PC-3 (cell line): ENCODE results near the gene GNPTG. TPM values are rescaled to one million over a fixed set of nuclear protein-coding genes. Genes with fewer than 3 reads are reported as not detected.

ENCODE experiments used
- ATAC-seq: fragments of 200-7000 bp; cut with Tn5 transposase; 2 replicates; pipeline ENCODE4 v1.9.1; 2020; ENCODE audit warnings: mild to moderate bottlenecking, moderate library complexity
- BruUV-seq: library from RNA; stranded (reverse); fragments of 400-500 nt; replicated peaks from 2 replicates; lab custom pipeline; 2021; lab: Mats Ljungman, UMichigan
- CTCF ChIA-PET: fragments of 300-600 bp; sonication (Branson Sonifier 250); formaldehyde crosslinking; loops from one replicate; lab custom pipeline; 2022; ENCODE audit warnings: antibody characterized with exemption; lab: Charles Lee
- POLR2A ChIA-PET: fragments of 300-600 bp; sonication (Branson Sonifier 250); formaldehyde crosslinking; loops from one replicate; lab custom pipeline; 2022; ENCODE audit warnings: antibody characterized with exemption; ENCODE audit not compliant: unreplicated experiment; lab: Charles Lee
- DNase-seq: peaks from one replicate; pipeline ENCODE4 v3.0.0-alpha.2; 2015
- H2AFZ ChIP-seq: fragments of 300-600 bp; sonication (generic); 2 replicates; pipeline ENCODE4 v1.6.0; 2016; ENCODE audit warnings: antibody characterized with exemption, low read length
- H3F3A ChIP-seq: fragments of 300-600 bp; sonication (generic); one replicate; pipeline ENCODE4 v1.6.0; 2017; ENCODE audit warnings: antibody characterized with exemption, low read length, control low read depth, mild to moderate bottlenecking; ENCODE audit not compliant: unreplicated experiment
- H3K27ac ChIP-seq: fragments of 300-600 bp; sonication (generic); 2 replicates; pipeline ENCODE4 v1.5.1; 2016; ENCODE audit warnings: mild to moderate bottlenecking, low read length
- H3K27me3 ChIP-seq: fragments of 300-600 bp; sonication (generic); 2 replicates; pipeline ENCODE4 v1.6.1; 2016; ENCODE audit warnings: low read length, mixed read lengths
- H3K36me3 ChIP-seq: fragments of 300-600 bp; sonication (generic); 2 replicates; pipeline ENCODE4 v1.6.1; 2016; ENCODE audit warnings: low read depth, mixed run types, low read length, mixed read lengths
- H3K4me1 ChIP-seq: fragments of 300-600 bp; sonication (generic); 2 replicates; pipeline ENCODE4 v1.5.1; 2016; ENCODE audit warnings: low read length; ENCODE audit not compliant: insufficient read depth
- H3K4me2 ChIP-seq: fragments of 300-600 bp; sonication (generic); 2 replicates; pipeline ENCODE4 v1.6.0; 2016; ENCODE audit warnings: low read length
- H3K4me3 ChIP-seq: fragments of 300-600 bp; sonication (generic); 2 replicates; pipeline ENCODE4 v1.5.1; 2016; ENCODE audit warnings: mild to moderate bottlenecking, low read length, mixed read lengths
- H3K79me2 ChIP-seq: fragments of 300-600 bp; sonication (generic); 2 replicates; pipeline ENCODE4 v1.6.1; 2017; ENCODE audit warnings: low read length, mixed read lengths
- H3K9ac ChIP-seq: fragments of 300-600 bp; sonication (generic); 2 replicates; pipeline ENCODE4 v1.6.0; 2016; ENCODE audit warnings: mild to moderate bottlenecking, low read length
- H3K9me2 ChIP-seq: fragments of 300-600 bp; sonication (generic); replicated peaks from 2 replicates; pipeline ENCODE4 v1.6.1; 2016; ENCODE audit warnings: mixed run types, low read length, mixed read lengths
- H3K9me3 ChIP-seq: fragments of 300-600 bp; sonication (generic); 2 replicates; pipeline ENCODE4 v1.6.1; 2016; ENCODE audit warnings: low read length, mixed read lengths
- H4K20me1 ChIP-seq: fragments of 300-600 bp; sonication (generic); 2 replicates; pipeline ENCODE4 v1.6.1; 2016; ENCODE audit warnings: low read length, mixed read lengths
- EZH2 ChIP-seq: fragments of 300-600 bp; sonication (generic); IDR thresholded peaks from one replicate; pipeline ENCODE4 v1.6.1; 2017; ENCODE audit warnings: antibody characterized with exemption, mild to moderate bottlenecking, low read length; ENCODE audit not compliant: unreplicated experiment
- EZH2phosphoT487 ChIP-seq: fragments of 300-600 bp; sonication (generic); IDR thresholded peaks from 2 replicates; pipeline ENCODE4 v1.6.1; 2018; ENCODE audit warnings: mild to moderate bottlenecking, antibody characterized with exemption, low read length, borderline replicate concordance
- intact Hi-C: fragments of 100-400 bp; cut with micrococcal nuclease; formaldehyde crosslinking; loops from 2 replicates; pipeline ENCODE4 v1.9.0; 2023
- total RNA-seq: library from RNA; depleted of rRNA; stranded (reverse); fragments of >200 nt; gene quantifications from 2 replicates; pipeline ENCODE4 v1.2.3, GENCODE V29; 2014
- TF ChIP-seq, protein P1 (sequence below): fragments of 300-600 bp; sonication (generic); conservative IDR thresholded peaks from 2 replicates; pipeline ENCODE4 v1.5.1; 2017; ENCODE audit warnings: antibody characterized with exemption, low read depth, mild to moderate bottlenecking, low read length

GNPTG gene
- total RNA-seq, 1 experiment from 2014 or later = 36.3 TPM

DNA sequence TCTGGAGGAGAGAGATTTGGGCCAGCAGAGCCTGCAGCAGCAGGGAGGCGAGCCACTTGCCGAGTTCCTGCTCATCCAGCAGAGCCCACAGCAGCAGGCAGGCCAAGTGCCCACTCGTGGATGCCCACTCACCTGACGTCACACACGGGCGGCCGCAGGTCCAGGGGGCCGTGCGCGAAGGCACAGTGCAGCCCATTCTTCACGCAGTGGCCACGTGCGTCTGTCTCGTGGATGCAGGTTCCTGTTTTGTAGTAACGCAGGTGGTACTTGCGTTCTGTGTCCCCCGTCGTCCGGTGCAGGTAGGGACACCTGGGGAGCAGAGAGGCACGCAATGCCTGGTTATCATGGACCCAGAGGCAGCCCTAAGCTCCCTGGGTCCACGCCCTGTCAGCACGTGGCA is 51.3 kb downstream of the GNPTG start:
- Histone ChIP-seq H4K20me1 (no peaks in the 10 kb centered on the region), H3K27me3 (no peaks in the 10 kb centered on the region), H3K9me2 (no peaks in the 10 kb centered on the region), H3K27ac (no peak overlapping the region), H3K9me3 (no peaks in the 10 kb centered on the region), H3K79me2 (0 out of 2 replicates have a peak, but pooled peaks cover 3% of the 10 kb centered on the region), H3K4me3 (no peak overlapping the region), H3K4me2 (no peak overlapping the region), H3F3A (no peaks in the 10 kb centered on the region), H3K9ac (no peak overlapping the region), H3K36me3 (no peaks in the 10 kb centered on the region), H3K4me1 (no peaks in the 10 kb centered on the region), H2AFZ (no peak overlapping the region)
- CTCF ChIA-PET = no interaction called here
- POLR2A ChIA-PET = no interaction called here
- intact Hi-C loops = no loop called here
- ATAC-seq = no peak
- no peak for TF ChIP-seq EZH2
- TF ChIP-seq, protein P1, sequence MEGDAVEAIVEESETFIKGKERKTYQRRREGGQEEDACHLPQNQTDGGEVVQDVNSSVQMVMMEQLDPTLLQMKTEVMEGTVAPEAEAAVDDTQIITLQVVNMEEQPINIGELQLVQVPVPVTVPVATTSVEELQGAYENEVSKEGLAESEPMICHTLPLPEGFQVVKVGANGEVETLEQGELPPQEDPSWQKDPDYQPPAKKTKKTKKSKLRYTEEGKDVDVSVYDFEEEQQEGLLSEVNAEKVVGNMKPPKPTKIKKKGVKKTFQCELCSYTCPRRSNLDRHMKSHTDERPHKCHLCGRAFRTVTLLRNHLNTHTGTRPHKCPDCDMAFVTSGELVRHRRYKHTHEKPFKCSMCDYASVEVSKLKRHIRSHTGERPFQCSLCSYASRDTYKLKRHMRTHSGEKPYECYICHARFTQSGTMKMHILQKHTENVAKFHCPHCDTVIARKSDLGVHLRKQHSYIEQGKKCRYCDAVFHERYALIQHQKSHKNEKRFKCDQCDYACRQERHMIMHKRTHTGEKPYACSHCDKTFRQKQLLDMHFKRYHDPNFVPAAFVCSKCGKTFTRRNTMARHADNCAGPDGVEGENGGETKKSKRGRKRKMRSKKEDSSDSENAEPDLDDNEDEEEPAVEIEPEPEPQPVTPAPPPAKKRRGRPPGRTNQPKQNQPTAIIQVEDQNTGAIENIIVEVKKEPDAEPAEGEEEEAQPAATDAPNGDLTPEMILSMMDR = no peak
- no peak for TF ChIP-seq EZH2phosphoT487
- no TSS peak for BruUV-seq
- no peak for DNase-seq

DNA sequence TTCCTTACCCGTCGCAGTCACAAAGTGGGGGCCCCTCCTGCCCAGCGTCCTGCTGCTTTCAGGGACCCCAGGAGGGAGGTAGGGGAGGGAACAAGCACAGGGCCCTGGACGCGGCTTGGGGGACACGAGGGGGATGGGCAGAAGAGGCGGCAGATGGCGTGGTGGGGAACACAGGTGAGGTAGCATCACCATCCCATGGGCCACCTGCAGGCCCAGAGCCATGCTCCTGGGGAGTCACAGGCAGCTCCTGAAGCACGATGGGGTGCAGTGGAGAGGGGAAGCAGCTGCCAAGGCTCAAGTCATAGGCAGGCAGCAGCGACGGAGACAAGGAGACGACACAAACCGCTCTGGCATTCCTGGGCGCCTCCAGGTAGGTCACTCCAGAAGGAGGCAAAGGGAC is 52.0 kb downstream of the GNPTG start:
- BruUV-seq = no TSS peak
- no peaks in the 10 kb centered on the region for H3K9me3 ChIP-seq
- no peak for ATAC-seq
- H2AFZ ChIP-seq = no peak overlapping the region
- intact Hi-C loops = no loop called here
- no peak overlapping the region for H3K9ac ChIP-seq
- H3K36me3 ChIP-seq = no peaks in the 10 kb centered on the region
- H3K9me2 ChIP-seq = no peaks in the 10 kb centered on the region
- H4K20me1 ChIP-seq = no peaks in the 10 kb centered on the region
- H3K27me3 ChIP-seq = no peaks in the 10 kb centered on the region
- no peak overlapping the region for H3K4me3 ChIP-seq
- no peak overlapping the region for H3K4me2 ChIP-seq
- no peaks in the 10 kb centered on the region for H3F3A ChIP-seq
- no peaks in the 10 kb centered on the region for H3K4me1 ChIP-seq
- TF ChIP-seq EZH2phosphoT487 (no peak), EZH2 (no peak)
- TF ChIP-seq, protein P1 = no peak
- POLR2A ChIA-PET = no interaction called here
- CTCF ChIA-PET = no interaction called here
- H3K79me2 ChIP-seq = 0 out of 2 replicates have a peak, but pooled peaks cover 3% of the 10 kb centered on the region
- H3K27ac ChIP-seq = no peak overlapping the region
- no peak for DNase-seq

DNA sequence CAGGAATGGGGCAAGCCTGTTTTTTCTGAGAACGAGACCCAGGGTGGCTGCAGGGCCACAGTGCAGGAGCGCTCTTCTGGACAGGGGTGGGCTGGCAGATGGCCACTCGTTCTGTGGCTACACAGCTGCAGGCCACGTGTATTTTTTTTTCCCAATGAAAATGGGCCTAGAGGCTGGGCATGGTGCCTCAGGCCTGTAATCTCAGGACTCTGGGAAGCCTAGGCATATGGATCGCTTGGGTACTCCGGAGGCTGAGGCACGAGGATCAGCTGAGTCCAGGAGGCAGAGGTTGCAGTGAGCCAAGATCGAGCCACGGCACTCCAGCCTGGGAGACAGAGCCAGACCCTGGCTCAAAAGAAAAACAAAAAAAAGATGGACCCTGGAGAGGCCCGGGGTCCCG is 56.0 kb downstream of the GNPTG start:
- Histone ChIP-seq H3K27me3 (no peaks in the 10 kb centered on the region), H3K4me2 (peak overlapping the region; percentile 93), H3K4me3 (peak overlapping the region; percentile 78; the same call in 1 of the 2 replicates), H3K4me1 (no peaks in the 10 kb centered on the region), H2AFZ (peak overlapping the region; percentile 92), H3K79me2 (0 out of 2 replicates have a peak, but pooled peaks cover 3% of the 10 kb centered on the region), H3K27ac (no peak overlapping the region), H3K9me3 (no peaks in the 10 kb centered on the region), H3K36me3 (no peaks in the 10 kb centered on the region), H3F3A (no peaks in the 10 kb centered on the region), H3K9ac (peak overlapping the region; percentile 31; the same call in 1 of the 2 replicates), H4K20me1 (no peaks in the 10 kb centered on the region), H3K9me2 (no peaks in the 10 kb centered on the region)
- no TSS peak for BruUV-seq
- ATAC-seq (peak; percentile 39; the same call in 1 of the 2 replicates), DNase-seq (no peak)
- no peak for TF ChIP-seq EZH2phosphoT487
- TF ChIP-seq EZH2 = no peak
- TF ChIP-seq, protein P1 = no peak
- ChIA-PET POLR2A (interaction anchor here (0.5 to 0.8 kb wide), 2 partner anchors 28 to 57 kb away, joined by 3 read pairs; no protein-coding TSS in a partner anchor), CTCF (no interaction called here)
- intact Hi-C loops = no loop called here
